ENCODE measurements around the gene TBCE.
"Not testable (repeated sequence)": the region's sequence is repeated elsewhere in the genome, so short reads cannot be mapped to it uniquely, and the experiment has no call there.

TBCE gene

DNA sequence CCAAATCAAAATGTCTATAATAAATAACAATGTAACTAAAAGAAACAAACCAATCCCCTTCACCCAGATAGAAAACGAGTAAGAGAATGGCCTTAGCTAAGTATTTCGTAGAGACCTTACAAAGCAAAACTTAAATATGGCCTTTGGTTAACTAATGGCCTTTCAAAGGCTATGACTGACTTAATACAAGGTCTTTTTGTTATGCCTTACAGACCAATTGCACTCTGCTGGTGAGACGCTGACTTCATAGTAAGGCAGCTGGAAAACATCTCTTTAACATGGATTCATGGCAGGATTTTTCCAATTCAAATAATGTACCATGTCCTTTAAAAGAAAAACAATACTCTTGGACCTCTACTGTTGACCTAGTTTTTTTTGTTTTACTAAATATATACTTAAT, 15.8 kb upstream of the TBCE start:
- no peak for TF ChIP-seq CTCF (conservative IDR thresholded peaks at IDR 0.05; ENCODE audit: control insufficient read depth, insufficient read depth, low read depth, low read length)
- no peak overlapping the region for H3K4me3 ChIP-seq (ENCODE audit: control insufficient read depth, low read depth, low read length)
- no peak for DNase-seq (ENCODE audit: low read depth)

DNA sequence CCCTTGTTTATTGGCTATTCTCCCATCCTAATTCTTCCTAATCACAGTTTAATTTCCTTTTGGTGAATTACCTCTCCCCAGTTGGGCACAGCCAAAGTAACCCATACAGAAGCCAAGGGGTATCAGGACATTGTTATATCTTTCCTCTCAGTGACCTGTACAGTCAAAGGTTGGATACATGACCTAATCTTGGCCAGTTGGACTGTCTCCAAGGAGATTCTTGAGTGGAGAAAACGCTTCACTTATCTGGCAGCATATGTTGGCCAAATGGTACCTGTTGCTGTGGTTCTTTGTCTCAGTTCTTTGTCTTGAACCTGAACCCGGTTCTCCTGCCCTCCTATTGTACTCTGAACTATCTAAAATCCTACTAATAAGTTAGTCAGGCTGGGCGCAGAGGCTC, 15.3 kb upstream of the TBCE start:
- H3K4me3 ChIP-seq (ENCODE audit: control insufficient read depth, low read depth, low read length), result no peak overlapping the region
- DNase-seq (ENCODE audit: low read depth), result no peak
- TF ChIP-seq CTCF (conservative IDR thresholded peaks at IDR 0.05; ENCODE audit: control insufficient read depth, insufficient read depth, low read depth, low read length), result no peak

- no peak for TF ChIP-seq CTCF (conservative IDR thresholded peaks at IDR 0.05; ENCODE audit: control insufficient read depth, insufficient read depth, low read depth, low read length)
- no peak overlapping the region for H3K4me3 ChIP-seq (ENCODE audit: control insufficient read depth, low read depth, low read length)
- DNase-seq (ENCODE audit: low read depth), result no peak
Measured at GRCh38 chr1:235357485-235358373, 9.5 kb upstream of the TBCE start.

DNA sequence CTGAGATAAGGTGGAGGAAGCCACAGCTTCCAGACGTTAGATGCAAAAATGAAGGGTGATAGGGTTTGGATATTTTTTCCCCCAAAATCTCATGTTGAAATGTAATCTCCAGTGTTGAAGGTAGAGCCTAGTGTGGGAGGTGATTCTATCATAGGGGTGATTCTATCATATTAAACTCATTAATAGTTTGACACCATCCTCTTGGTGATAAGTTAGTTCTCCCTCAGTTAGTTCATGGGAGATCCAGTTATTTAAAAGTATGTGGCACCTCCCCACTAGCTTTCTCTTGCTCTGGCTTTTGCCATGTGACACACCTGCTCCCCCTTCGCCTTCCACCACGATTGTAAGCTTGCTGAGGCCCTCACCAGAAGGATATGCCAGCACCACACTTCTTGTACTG, 8.3 kb upstream of the TBCE start:
- DNase-seq (ENCODE audit: low read depth), result no peak
- no peak for TF ChIP-seq CTCF (conservative IDR thresholded peaks at IDR 0.05; ENCODE audit: control insufficient read depth, insufficient read depth, low read depth, low read length)
- no peak overlapping the region for H3K4me3 ChIP-seq (ENCODE audit: control insufficient read depth, low read depth, low read length)

DNA sequence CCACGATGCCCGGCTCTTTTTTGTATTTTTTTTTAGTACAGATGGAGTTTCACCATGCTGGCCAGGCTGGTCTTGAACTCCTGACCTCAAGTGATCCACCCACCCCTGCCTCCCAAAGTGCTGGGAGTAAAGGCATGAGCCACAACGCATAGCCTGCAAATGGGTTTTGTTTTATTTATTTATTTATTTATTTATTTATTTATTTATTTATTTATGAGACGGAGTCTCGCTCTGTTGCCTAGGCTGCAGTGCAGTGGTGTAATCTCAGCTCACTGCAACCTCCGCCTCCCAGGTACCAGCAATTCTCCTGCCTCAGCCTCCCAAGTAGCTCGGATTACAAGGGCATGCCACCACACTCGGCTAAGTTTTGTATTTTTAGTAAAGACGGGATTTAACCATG, 3.0 kb upstream of the TBCE start:
- not testable (repeated sequence) for DNase-seq (ENCODE audit: low read depth)

GRCh38 chr1:235366286-235366685, 941 bp upstream of the TBCE start:
- no peak for DNase-seq (ENCODE audit: low read depth)
- H3K4me3 ChIP-seq (ENCODE audit: control insufficient read depth, low read depth, low read length), result no peak overlapping the region
- no peak for TF ChIP-seq CTCF (conservative IDR thresholded peaks at IDR 0.05; ENCODE audit: control insufficient read depth, insufficient read depth, low read depth, low read length)

More for the DNA sequence above, 3.0 kb upstream of the TBCE start:
- not testable (repeated sequence) for H3K4me3 ChIP-seq (ENCODE audit: control insufficient read depth, low read depth, low read length)

DNA sequence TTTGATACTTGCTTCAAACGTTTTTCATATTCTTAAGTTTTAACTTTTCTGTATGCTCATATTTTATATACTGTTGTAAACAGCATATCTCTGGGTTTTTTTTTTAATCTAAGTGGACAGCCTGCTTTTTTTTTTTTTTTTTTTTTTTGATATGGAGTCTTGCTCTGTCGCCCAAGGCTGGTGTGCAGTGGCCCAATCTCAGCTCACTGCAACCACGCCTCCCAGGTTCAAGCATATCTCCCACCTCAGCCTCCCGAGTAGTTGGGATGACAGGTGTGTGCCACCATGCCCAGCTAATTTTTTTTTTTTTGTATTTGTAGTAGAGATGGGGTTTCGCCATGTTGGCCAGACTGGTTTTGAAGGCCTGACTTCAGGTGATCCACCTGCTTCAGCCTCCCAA, 1.2 kb downstream of the TBCE start:
- DNase-seq (ENCODE audit: low read depth), result no peak
- no peak for TF ChIP-seq CTCF (conservative IDR thresholded peaks at IDR 0.05; ENCODE audit: control insufficient read depth, insufficient read depth, low read depth, low read length)
- H3K4me3 ChIP-seq (ENCODE audit: control insufficient read depth, low read depth, low read length), result peak overlapping the region; percentile 94

All from fibroblast of mammary gland (primary cell).